Subcutaneous adipose tissue (tissue), 4 donors: ENCODE results near the gene CTU2. TPM values are rescaled to one million over a fixed set of nuclear protein-coding genes. Genes with fewer than 3 reads are reported as not detected.

ENCODE experiments used
- total RNA-seq, 4 donors: library from RNA; depleted of rRNA; stranded (reverse); fragments of >200 nt; gene quantifications; one replicate each; pipeline ENCODE4 v1.1.0, GENCODE V29; 2016
- TF ChIP-seq, protein P1 (sequence below): fragments of 450-650 bp; IDR thresholded peaks from one replicate; pipeline ENCODE4 v1.5.1; 2016; ENCODE audit warnings: low read depth, mild to moderate bottlenecking, control low read depth, antibody characterized with exemption, moderate library complexity

CTU2 gene
- total RNA-seq, 4 donors from 2014 or later, result 3.2 to 6.0 (median 4.8) TPM

GRCh38 chr16:88665148-88665547 is 41.2 kb upstream of the CTU2 start:
- TF ChIP-seq, protein P1, sequence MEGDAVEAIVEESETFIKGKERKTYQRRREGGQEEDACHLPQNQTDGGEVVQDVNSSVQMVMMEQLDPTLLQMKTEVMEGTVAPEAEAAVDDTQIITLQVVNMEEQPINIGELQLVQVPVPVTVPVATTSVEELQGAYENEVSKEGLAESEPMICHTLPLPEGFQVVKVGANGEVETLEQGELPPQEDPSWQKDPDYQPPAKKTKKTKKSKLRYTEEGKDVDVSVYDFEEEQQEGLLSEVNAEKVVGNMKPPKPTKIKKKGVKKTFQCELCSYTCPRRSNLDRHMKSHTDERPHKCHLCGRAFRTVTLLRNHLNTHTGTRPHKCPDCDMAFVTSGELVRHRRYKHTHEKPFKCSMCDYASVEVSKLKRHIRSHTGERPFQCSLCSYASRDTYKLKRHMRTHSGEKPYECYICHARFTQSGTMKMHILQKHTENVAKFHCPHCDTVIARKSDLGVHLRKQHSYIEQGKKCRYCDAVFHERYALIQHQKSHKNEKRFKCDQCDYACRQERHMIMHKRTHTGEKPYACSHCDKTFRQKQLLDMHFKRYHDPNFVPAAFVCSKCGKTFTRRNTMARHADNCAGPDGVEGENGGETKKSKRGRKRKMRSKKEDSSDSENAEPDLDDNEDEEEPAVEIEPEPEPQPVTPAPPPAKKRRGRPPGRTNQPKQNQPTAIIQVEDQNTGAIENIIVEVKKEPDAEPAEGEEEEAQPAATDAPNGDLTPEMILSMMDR, result no peak

DNA sequence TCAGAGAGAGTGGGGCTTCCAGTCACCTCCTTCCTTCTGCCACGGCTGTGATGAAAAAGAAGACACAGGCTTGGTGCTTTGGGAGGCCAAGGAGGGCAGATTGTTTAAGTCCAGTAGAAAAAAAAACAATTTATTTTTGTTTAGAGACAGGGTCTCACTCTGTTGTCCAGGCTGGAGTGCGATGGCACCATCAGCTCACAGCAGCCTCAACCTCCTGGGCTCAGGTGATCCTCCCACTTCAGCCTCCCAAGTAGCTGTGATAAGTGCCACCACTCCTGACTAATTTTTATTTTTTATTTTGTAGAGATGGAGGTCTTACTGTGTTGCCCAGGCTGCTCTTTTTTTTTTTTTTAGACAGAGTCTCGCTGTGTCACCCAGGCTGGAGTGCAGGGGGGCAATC is 40.7 kb upstream of the CTU2 start:
- TF ChIP-seq, protein P1, result no peak

DNA sequence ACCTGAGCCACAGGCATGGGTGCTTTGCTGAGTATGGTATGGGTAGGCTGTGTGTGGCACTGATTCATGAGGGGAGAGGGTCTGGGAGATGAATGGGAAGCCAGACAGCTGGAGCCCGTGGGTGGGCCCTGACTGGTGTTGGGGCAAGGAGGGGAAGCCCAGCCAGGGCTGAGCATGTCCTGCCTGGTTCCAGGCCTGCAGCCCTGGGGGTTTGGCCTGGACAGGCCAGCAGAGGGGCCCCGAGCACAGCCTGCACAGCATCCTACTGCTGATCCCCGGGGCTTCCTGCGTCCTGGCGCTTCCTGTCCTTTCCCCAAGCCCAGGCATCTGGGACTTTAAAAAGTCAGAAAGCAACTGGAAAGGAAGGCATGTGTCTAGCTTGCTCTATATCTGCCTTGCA is 38.8 kb upstream of the CTU2 start:
- TF ChIP-seq, protein P1, result no peak

DNA sequence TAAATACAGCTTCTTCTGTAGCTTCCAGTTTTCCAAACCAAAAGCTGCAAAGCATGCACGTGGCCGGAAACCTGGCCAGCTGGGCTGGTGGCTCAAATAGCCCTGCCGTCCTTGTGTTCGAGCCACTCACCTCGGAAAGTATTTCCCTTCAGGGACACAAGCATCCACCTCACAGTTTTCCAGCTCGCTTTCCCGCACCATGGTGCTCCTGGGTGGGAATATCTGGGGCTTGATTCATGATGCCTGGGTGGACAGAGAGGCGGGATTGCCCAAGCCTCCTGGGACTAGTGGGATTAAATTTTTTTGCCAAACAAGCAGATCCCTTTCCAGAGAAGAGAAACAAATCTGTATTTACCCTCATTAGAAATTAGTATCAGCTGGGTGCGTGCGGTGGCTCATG is 36.3 kb upstream of the CTU2 start:
- TF ChIP-seq, protein P1, result no peak

- TF ChIP-seq, protein P1, result no peak
Observed at GRCh38 chr16:88671806-88672205, 34.5 kb upstream of the CTU2 start.

GRCh38 chr16:88672776-88673175 is 33.5 kb upstream of the CTU2 start:
- TF ChIP-seq, protein P1, result no peak

- TF ChIP-seq, protein P1, result no peak
Observed at GRCh38 chr16:88673716-88674379, 32.5 kb upstream of the CTU2 start.
